ENCODE data around the gene RCBTB2.

The RCBTB2 gene

GRCh38 chr13:48563626-48564025, 30.7 kb upstream of the RCBTB2 start:
- DNase-seq (ENCODE audit: low spot score) = no peak

- DNase-seq (ENCODE audit: low spot score) = no peak
These were observed 29.6 kb upstream of the RCBTB2 start for GRCh38 chr13:48562296-48563066.

- no peak for DNase-seq (ENCODE audit: low spot score)
These were observed 28.8 kb upstream of the RCBTB2 start for GRCh38 chr13:48561466-48562235.

- DNase-seq (ENCODE audit: low spot score) = no peak
These were observed 27.9 kb upstream of the RCBTB2 start for GRCh38 chr13:48560657-48561337.

GRCh38 chr13:48559638-48560320, 26.9 kb upstream of the RCBTB2 start:
- no peak for DNase-seq (ENCODE audit: low spot score)

GRCh38 chr13:48556817-48557216, 23.9 kb upstream of the RCBTB2 start:
- DNase-seq (ENCODE audit: low spot score) = no peak

GRCh38 chr13:48555441-48555840, 22.6 kb upstream of the RCBTB2 start:
- no peak for DNase-seq (ENCODE audit: low spot score)

- DNase-seq (ENCODE audit: low spot score) = no peak
These were observed 18.4 kb upstream of the RCBTB2 start for GRCh38 chr13:48551329-48551728.

GRCh38 chr13:48549658-48550057, 16.8 kb upstream of the RCBTB2 start:
- DNase-seq (ENCODE audit: low spot score) = no peak

- no peak for DNase-seq (ENCODE audit: low spot score)
These were observed 14.8 kb upstream of the RCBTB2 start for GRCh38 chr13:48547663-48548092.

- DNase-seq (ENCODE audit: low spot score) = no peak
These were observed 12.7 kb upstream of the RCBTB2 start for GRCh38 chr13:48545608-48546007.

GRCh38 chr13:48542581-48543341, 9.9 kb upstream of the RCBTB2 start:
- peak; percentile 65 for DNase-seq (ENCODE audit: low spot score)

- no peak for DNase-seq (ENCODE audit: low spot score)
These were observed 9.3 kb upstream of the RCBTB2 start for GRCh38 chr13:48542138-48542537.

- DNase-seq (ENCODE audit: low spot score) = no peak
These were observed 6.7 kb upstream of the RCBTB2 start for GRCh38 chr13:48539550-48539949.

GRCh38 chr13:48536621-48537250, 3.9 kb upstream of the RCBTB2 start:
- DNase-seq (ENCODE audit: low spot score) = no peak

GRCh38 chr13:48535766-48536165, 2.9 kb upstream of the RCBTB2 start:
- DNase-seq (ENCODE audit: low spot score) = no peak

- DNase-seq (ENCODE audit: low spot score) = no peak
These were observed 2.1 kb upstream of the RCBTB2 start for GRCh38 chr13:48534911-48535501.

GRCh38 chr13:48533961-48534600, 1.2 kb upstream of the RCBTB2 start:
- DNase-seq (ENCODE audit: low spot score) = no peak

- DNase-seq (ENCODE audit: low spot score) = no peak
These were observed 699 bp downstream of the RCBTB2 start for GRCh38 chr13:48532256-48532505.

Data from ecto neural progenitor cell (in vitro differentiated cells).